Gastrocnemius medialis (tissue), 4 donors: ENCODE measurements around the gene ITGA3.

Experiments used
- CTCF ChIP-seq, 5 experiments: fragments of 450-650 bp in 3 of 5; fragments of 200-600 bp in 2 of 5; sonication (generic) in 2 of 5; IDR thresholded peaks in 4 of 5; conservative IDR thresholded peaks in 1 of 5; 1 replicate in 4 of 5; 2 replicates in 1 of 5; pipeline ENCODE4 v1.5.1; 2016 to 2019; ENCODE audit warnings: antibody characterized with exemption in 5 of 5, mild to moderate bottlenecking in 3 of 5, moderate library complexity in 3 of 5
- POLR2A ChIP-seq, 2 donors: fragments of 450-650 bp; IDR thresholded peaks; one replicate each; pipeline ENCODE4 v1.6.1; 2017; ENCODE audit warnings: antibody characterized with exemption in 2 of 2, mild to moderate bottlenecking in 2 of 2, moderate library complexity in 2 of 2

GRCh38 chr17:50027881-50028735 is 27.8 kb upstream of the ITGA3 start:
- no peak for TF ChIP-seq CTCF (IDR thresholded peaks at IDR 0.05 in 4 of 5, conservative IDR thresholded peaks at IDR 0.05 in 1 of 5)
- no peak for TF ChIP-seq POLR2A (IDR thresholded peaks at IDR 0.05)
